ENCODE data around the gene BHLHA15. TPM values are rescaled to one million over a fixed set of nuclear protein-coding genes. Genes with fewer than 3 reads are reported as not detected.

The BHLHA15 gene
- total and polyA plus RNA-seq, 4 donors = 0.99 to 4.0 (median 2.8) TPM

GRCh38 chr7:98206451-98207330, 4.5 kb upstream of the BHLHA15 start:
- H3K27me3 ChIP-seq (ENCODE audit: control insufficient read depth, insufficient read depth, low read length) = no peaks in the 10 kb centered on the region
- H3K9me3 ChIP-seq (ENCODE audit: control insufficient read depth, insufficient read depth, low read length) = no peaks in the 10 kb centered on the region
- peaks cover 49% of the 10 kb centered on the region for H3K36me3 ChIP-seq (ENCODE audit: control insufficient read depth, insufficient read depth, low read length)
- H3K27ac ChIP-seq (ENCODE audit: low read depth, low read length) = no peak overlapping the region
- WGBS (ENCODE audit: insufficient coverage) = 93% methylated on average over 42 of the region's 47 CpGs
- H3K4me1 ChIP-seq (ENCODE audit: control insufficient read depth, insufficient read depth, low read length) = peaks cover 10% of the 10 kb centered on the region
- H3K4me3 ChIP-seq (ENCODE audit: low read depth, low read length) = no peak overlapping the region
- no peak for DNase-seq (ENCODE audit: low read depth in 4 of 6, low spot score in 6 of 6)

DNA sequence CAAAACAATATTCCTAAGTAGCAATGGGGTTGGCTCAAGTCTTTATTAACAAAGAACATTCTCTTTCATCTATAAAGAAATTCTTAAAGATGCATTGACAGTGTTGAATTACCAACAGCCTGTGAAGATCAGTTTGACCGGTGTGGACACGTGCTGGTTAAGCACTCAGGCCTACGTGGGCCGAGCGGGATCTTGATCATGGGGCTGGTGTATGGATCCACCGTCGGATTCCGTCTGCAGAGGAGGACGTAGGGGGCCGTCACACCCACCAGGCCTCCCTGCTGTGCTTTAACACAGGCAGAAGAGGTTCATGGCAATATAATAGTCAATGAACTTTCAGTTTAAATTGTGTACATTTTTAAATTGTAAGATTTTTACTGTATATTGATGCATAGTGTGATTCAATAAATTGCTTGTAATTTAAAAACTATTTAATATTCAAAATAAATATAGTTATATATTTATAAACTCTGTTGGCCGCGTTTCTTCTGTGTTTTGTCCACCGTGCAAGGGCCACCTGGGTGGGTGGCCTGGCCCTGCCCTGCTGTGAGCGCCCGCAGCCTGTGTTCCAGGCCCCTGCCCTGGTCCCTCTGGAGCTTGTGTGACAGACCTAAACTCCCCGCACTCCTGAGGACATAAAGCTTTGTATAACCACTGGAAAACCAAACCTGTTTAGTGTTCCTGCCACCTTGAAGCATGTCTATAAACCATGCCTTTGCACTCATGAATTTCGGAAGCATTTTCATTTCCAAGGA, 1.9 kb upstream of the BHLHA15 start:
- 94% methylated on average over 7 of the region's 17 CpGs for WGBS (ENCODE audit: insufficient coverage)
- DNase-seq (ENCODE audit: low read depth in 4 of 6, low spot score in 6 of 6) = no peak
- H3K4me1 ChIP-seq (ENCODE audit: control insufficient read depth, insufficient read depth, low read length) = peaks cover 13% of the 10 kb centered on the region

GRCh38 chr7:98210513-98211220, 572 bp upstream of the BHLHA15 start:
- H3K4me3 ChIP-seq (ENCODE audit: low read depth, low read length) = peak overlapping the region; percentile 31
- under 1% methylated on average over 28 of the region's 49 CpGs for WGBS (ENCODE audit: insufficient coverage)
- peaks cover 44% of the 10 kb centered on the region for H3K36me3 ChIP-seq (ENCODE audit: control insufficient read depth, insufficient read depth, low read length)
- peaks cover 13% of the 10 kb centered on the region for H3K4me1 ChIP-seq (ENCODE audit: control insufficient read depth, insufficient read depth, low read length)
- H3K27me3 ChIP-seq (ENCODE audit: control insufficient read depth, insufficient read depth, low read length) = no peaks in the 10 kb centered on the region
- peak in 3 of 6 donors; percentile 7 to 76 (median 69) for DNase-seq (ENCODE audit: low read depth in 4 of 6, low spot score in 6 of 6)
- no peak overlapping the region for H3K27ac ChIP-seq (ENCODE audit: low read depth, low read length)
- no peaks in the 10 kb centered on the region for H3K9me3 ChIP-seq (ENCODE audit: control insufficient read depth, insufficient read depth, low read length)

More for the DNA sequence above, 1.9 kb upstream of the BHLHA15 start:
- Histone ChIP-seq H3K4me3 (ENCODE audit: low read depth, low read length) (no peak overlapping the region), H3K27me3 (ENCODE audit: control insufficient read depth, insufficient read depth, low read length) (no peaks in the 10 kb centered on the region), H3K9me3 (ENCODE audit: control insufficient read depth, insufficient read depth, low read length) (no peaks in the 10 kb centered on the region), H3K36me3 (ENCODE audit: control insufficient read depth, insufficient read depth, low read length) (peaks cover 46% of the 10 kb centered on the region), H3K27ac (ENCODE audit: low read depth, low read length) (no peak overlapping the region)

DNA sequence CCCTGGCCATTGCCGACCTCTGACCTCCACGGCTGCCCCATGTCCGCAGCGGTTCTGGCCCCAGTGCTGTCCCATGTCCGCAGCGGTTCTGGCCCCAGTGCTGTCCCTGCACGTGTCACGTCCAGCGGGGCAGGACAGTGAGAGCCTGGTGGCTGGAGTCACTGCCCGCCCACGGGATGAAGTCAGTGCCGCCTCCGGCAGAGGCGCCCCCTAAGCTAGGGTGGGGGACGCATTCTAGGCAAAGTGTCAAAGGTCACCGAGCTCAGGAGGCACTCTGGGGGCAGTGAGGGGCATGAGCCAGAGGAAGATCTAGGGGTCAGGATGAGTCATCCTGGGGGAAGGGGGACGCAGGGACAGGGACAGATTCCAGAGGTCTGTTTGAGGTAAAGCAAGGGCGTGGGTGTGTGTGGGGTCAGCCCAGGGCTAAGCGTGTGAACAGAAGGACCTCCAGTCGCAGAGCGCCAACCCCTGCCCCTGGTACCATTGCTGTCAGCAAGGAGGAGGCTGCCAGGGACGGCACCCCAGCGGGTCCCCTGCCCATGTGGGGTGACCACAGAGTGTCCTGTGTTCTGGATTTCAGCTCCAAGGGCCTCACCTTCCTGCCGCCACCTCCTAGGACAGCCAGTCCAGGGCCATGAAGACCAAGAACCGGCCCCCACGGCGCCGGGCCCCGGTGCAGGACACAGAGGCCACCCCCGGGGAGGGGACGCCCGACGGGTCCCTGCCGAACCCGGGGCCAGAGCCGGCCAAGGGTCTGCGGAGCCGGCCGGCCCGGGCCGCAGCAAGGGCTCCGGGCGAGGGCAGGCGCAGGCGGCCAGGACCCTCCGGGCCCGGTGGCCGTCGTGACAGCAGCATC, 665 bp downstream of the BHLHA15 start:
- Histone ChIP-seq H3K9me3 (ENCODE audit: control insufficient read depth, insufficient read depth, low read length) (no peaks in the 10 kb centered on the region), H3K27ac (ENCODE audit: low read depth, low read length) (no peak overlapping the region), H3K27me3 (ENCODE audit: control insufficient read depth, insufficient read depth, low read length) (no peaks in the 10 kb centered on the region), H3K4me3 (ENCODE audit: low read depth, low read length) (no peak overlapping the region), H3K4me1 (ENCODE audit: control insufficient read depth, insufficient read depth, low read length) (peaks cover 13% of the 10 kb centered on the region), H3K36me3 (ENCODE audit: control insufficient read depth, insufficient read depth, low read length) (peaks cover 45% of the 10 kb centered on the region)
- no peak for DNase-seq (ENCODE audit: low read depth in 4 of 6, low spot score in 6 of 6)
- WGBS (ENCODE audit: insufficient coverage) = 86% methylated on average over 49 of the region's 49 CpGs

- Histone ChIP-seq H3K4me3 (ENCODE audit: low read depth, low read length) (no peak overlapping the region), H3K9me3 (ENCODE audit: control insufficient read depth, insufficient read depth, low read length) (no peaks in the 10 kb centered on the region), H3K27ac (ENCODE audit: low read depth, low read length) (no peak overlapping the region), H3K36me3 (ENCODE audit: control insufficient read depth, insufficient read depth, low read length) (peaks cover 47% of the 10 kb centered on the region), H3K27me3 (ENCODE audit: control insufficient read depth, insufficient read depth, low read length) (no peaks in the 10 kb centered on the region), H3K4me1 (ENCODE audit: control insufficient read depth, insufficient read depth, low read length) (peaks cover 17% of the 10 kb centered on the region)
- no peak for DNase-seq (ENCODE audit: low read depth in 4 of 6, low spot score in 6 of 6)
- 94% methylated on average over 30 of the region's 30 CpGs for WGBS (ENCODE audit: insufficient coverage)
Observed at GRCh38 chr7:98212532-98213041, 1.3 kb downstream of the BHLHA15 start.

DNA sequence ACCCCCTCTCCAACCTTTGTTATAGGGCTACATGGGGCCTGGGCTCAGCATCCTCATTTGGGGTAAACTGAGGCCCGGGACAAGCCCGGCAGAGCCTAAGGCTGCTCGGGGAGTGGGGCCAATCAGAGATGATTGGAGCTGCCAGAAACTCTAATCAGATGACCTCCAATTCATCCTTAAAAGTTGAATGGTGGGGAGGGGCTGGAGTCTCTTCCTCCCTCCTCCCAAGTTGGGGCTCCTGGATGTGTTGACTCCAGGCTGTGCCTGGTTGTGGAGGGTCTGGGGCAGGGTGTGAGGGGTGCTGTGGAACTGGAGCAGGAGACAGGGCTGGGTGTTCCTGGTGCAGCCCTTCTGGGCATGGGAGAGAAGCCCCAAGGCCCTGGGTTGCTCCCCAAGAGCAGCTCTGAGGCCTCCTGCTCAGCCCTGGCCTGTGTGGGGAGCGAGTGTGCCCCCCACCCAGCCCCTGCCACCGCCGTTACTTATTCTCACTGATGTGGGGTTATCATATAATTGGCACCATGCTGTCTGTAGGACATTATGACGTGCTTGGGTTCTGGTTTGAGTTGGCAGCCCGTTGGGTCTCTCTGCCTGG, 2.2 kb downstream of the BHLHA15 start:
- Histone ChIP-seq H3K27ac (ENCODE audit: low read depth, low read length) (no peak overlapping the region), H3K27me3 (ENCODE audit: control insufficient read depth, insufficient read depth, low read length) (no peaks in the 10 kb centered on the region), H3K4me3 (ENCODE audit: low read depth, low read length) (no peak overlapping the region), H3K4me1 (ENCODE audit: control insufficient read depth, insufficient read depth, low read length) (peaks cover 23% of the 10 kb centered on the region), H3K9me3 (ENCODE audit: control insufficient read depth, insufficient read depth, low read length) (no peaks in the 10 kb centered on the region), H3K36me3 (ENCODE audit: control insufficient read depth, insufficient read depth, low read length) (peaks cover 51% of the 10 kb centered on the region)
- 87% methylated on average over 5 of the region's 8 CpGs for WGBS (ENCODE audit: insufficient coverage)
- DNase-seq (ENCODE audit: low read depth in 4 of 6, low spot score in 6 of 6) = no peak

GRCh38 chr7:98213888-98214810, 2.9 kb downstream of the BHLHA15 start:
- no peaks in the 10 kb centered on the region for H3K27me3 ChIP-seq (ENCODE audit: control insufficient read depth, insufficient read depth, low read length)
- peaks cover 51% of the 10 kb centered on the region for H3K36me3 ChIP-seq (ENCODE audit: control insufficient read depth, insufficient read depth, low read length)
- H3K4me1 ChIP-seq (ENCODE audit: control insufficient read depth, insufficient read depth, low read length) = peaks cover 23% of the 10 kb centered on the region
- H3K9me3 ChIP-seq (ENCODE audit: control insufficient read depth, insufficient read depth, low read length) = no peaks in the 10 kb centered on the region
- 94% methylated on average over 25 of the region's 25 CpGs for WGBS (ENCODE audit: insufficient coverage)
- no peak overlapping the region for H3K4me3 ChIP-seq (ENCODE audit: low read depth, low read length)
- no peak overlapping the region for H3K27ac ChIP-seq (ENCODE audit: low read depth, low read length)
- DNase-seq (ENCODE audit: low read depth in 4 of 6, low spot score in 6 of 6) = no peak

DNA sequence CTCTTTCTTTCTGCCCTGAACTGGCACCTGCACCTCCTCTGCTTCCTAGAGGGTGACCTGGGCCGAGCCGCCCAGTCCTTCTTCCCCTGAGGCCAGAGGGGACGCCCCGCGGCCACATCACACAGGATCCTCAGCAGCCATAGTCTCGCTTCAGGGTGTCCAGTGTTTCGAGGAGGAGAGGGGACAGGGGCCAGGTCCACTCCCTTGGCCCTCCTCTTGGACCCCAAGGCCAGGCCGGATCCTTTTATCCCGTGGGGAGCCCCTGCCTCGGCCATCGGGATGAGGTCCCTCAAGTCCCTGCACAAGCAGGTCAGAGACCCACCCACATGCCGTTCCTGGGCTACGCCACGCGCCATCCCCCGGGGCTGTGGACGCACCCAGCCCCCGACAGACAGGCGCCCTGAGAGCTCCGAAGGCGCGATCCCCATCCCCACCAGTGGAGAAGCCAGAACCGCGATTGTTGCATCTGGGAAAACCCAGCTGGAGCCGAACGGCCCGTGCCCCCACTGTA, 3.6 kb downstream of the BHLHA15 start:
- no peak for DNase-seq (ENCODE audit: low read depth in 4 of 6, low spot score in 6 of 6)
- 82% methylated on average over 26 of the region's 27 CpGs for WGBS (ENCODE audit: insufficient coverage)
- Histone ChIP-seq H3K4me1 (ENCODE audit: control insufficient read depth, insufficient read depth, low read length) (peaks cover 23% of the 10 kb centered on the region), H3K9me3 (ENCODE audit: control insufficient read depth, insufficient read depth, low read length) (no peaks in the 10 kb centered on the region), H3K36me3 (ENCODE audit: control insufficient read depth, insufficient read depth, low read length) (peaks cover 51% of the 10 kb centered on the region), H3K27ac (ENCODE audit: low read depth, low read length) (no peak overlapping the region), H3K4me3 (ENCODE audit: low read depth, low read length) (no peak overlapping the region), H3K27me3 (ENCODE audit: control insufficient read depth, insufficient read depth, low read length) (no peaks in the 10 kb centered on the region)
